K562 (cell line): ENCODE results near the gene KLK1.

ENCODE experiments used
- CEBPB ChIP-seq: fragments of 450-650 bp; IDR thresholded peaks from 2 replicates; pipeline ENCODE4 v1.6.1; 2016; ENCODE audit warnings: missing genetic modification characterization, missing compliant biosample characterization
- MXI1 ChIP-seq: IDR thresholded peaks from 2 replicates; pipeline ENCODE4 v1.6.1; 2011; ENCODE audit warnings: low read depth, mild to moderate bottlenecking, improper control_type of control experiment, low read length
- ZBTB40 ChIP-seq, 2 experiments: fragments of 450-650 bp in 1 of 2; sonication (generic) in 1 of 2; formaldehyde crosslinking in 1 of 2; IDR thresholded peaks; 2 replicates each; pipeline versions ENCODE4 v1.7.1 to v1.9.0; 2016 to 2022; ENCODE audit warnings: inconsistent platforms in 1 of 2, mild to moderate bottlenecking in 1 of 2, missing genetic modification reagents in 1 of 2
- ZNF696 ChIP-seq: fragments of 250-450 bp; sonication (Bioruptor Pico); conservative IDR thresholded peaks from 2 replicates; pipeline ENCODE4 v1.4.0; 2020; ENCODE audit warnings: mild to moderate bottlenecking, moderate library complexity

GRCh38 chr19:50817941-50818858 lies 5.4 kb downstream of the KLK1 start:
- TF ChIP-seq ZNF696 (CRISPR knock-in tag) (no peak), ZBTB40 (IDR thresholded peaks at IDR 0.05) (no peak), ZBTB40 (CRISPR knock-in tag; IDR thresholded peaks at IDR 0.05) (no peak), MXI1 (no peak), CEBPB (tag) (no peak)
